Measurements from ENCODE around the gene TUBGCP2. TPM values are rescaled to one million over a fixed set of nuclear protein-coding genes. Genes with fewer than 3 reads are reported as not detected.

TUBGCP2 gene
- total RNA-seq, 1 donor, result 60.8 TPM

GRCh38 chr10:133246236-133246626 is 62.4 kb downstream of the TUBGCP2 start:
- Histone ChIP-seq H3K36me3 (ENCODE audit: insufficient read depth, low read length) (no peaks in the 10 kb centered on the region), H3K4me3 (ENCODE audit: insufficient read depth, low read length) (no peak overlapping the region), H3K4me1 (ENCODE audit: insufficient read depth, low read length) (no peaks in the 10 kb centered on the region), H2AFZ (ENCODE audit: low read length) (no peak overlapping the region), H3K27me3 (ENCODE audit: insufficient read depth, low read length) (peaks cover 63% of the 10 kb centered on the region), H3K4me2 (ENCODE audit: insufficient read depth, low read length) (no peak overlapping the region), H4K20me1 (ENCODE audit: insufficient read depth, low read length) (no peaks in the 10 kb centered on the region), H3K79me2 (ENCODE audit: insufficient read depth, low read length) (no peaks in the 10 kb centered on the region), H3K9me3 (ENCODE audit: low read depth, low read length) (no peaks in the 10 kb centered on the region), H3K27ac (ENCODE audit: low read depth, low read length) (no peak overlapping the region)
- no peak for TF ChIP-seq CTCF (IDR thresholded peaks at IDR 0.05; ENCODE audit: extremely low read depth, low read depth, low read length)
- no peak for DNase-seq (ENCODE audit: insufficient read length, low spot score, missing footprints)

- Histone ChIP-seq H3K79me2 (ENCODE audit: insufficient read depth, low read length) (no peaks in the 10 kb centered on the region), H3K27ac (ENCODE audit: low read depth, low read length) (no peak overlapping the region), H2AFZ (ENCODE audit: low read length) (no peak overlapping the region), H4K20me1 (ENCODE audit: insufficient read depth, low read length) (no peaks in the 10 kb centered on the region), H3K36me3 (ENCODE audit: insufficient read depth, low read length) (no peaks in the 10 kb centered on the region), H3K27me3 (ENCODE audit: insufficient read depth, low read length) (peaks cover 65% of the 10 kb centered on the region), H3K4me2 (ENCODE audit: insufficient read depth, low read length) (no peak overlapping the region), H3K4me3 (ENCODE audit: insufficient read depth, low read length) (no peak overlapping the region), H3K4me1 (ENCODE audit: insufficient read depth, low read length) (no peaks in the 10 kb centered on the region), H3K9me3 (ENCODE audit: low read depth, low read length) (no peaks in the 10 kb centered on the region)
- no peak for TF ChIP-seq CTCF (IDR thresholded peaks at IDR 0.05; ENCODE audit: extremely low read depth, low read depth, low read length)
- DNase-seq (ENCODE audit: insufficient read length, low spot score, missing footprints), result no peak
Observed at GRCh38 chr10:133245439-133246235, 63.0 kb downstream of the TUBGCP2 start.

GRCh38 chr10:133243593-133243992 is 65.1 kb downstream of the TUBGCP2 start:
- H3K9me3 ChIP-seq (ENCODE audit: low read depth, low read length), result no peaks in the 10 kb centered on the region
- H3K27ac ChIP-seq (ENCODE audit: low read depth, low read length), result no peak overlapping the region
- no peaks in the 10 kb centered on the region for H3K4me1 ChIP-seq (ENCODE audit: insufficient read depth, low read length)
- no peak for DNase-seq (ENCODE audit: insufficient read length, low spot score, missing footprints)
- TF ChIP-seq CTCF (IDR thresholded peaks at IDR 0.05; ENCODE audit: extremely low read depth, low read depth, low read length), result no peak
- H3K79me2 ChIP-seq (ENCODE audit: insufficient read depth, low read length), result no peaks in the 10 kb centered on the region
- H4K20me1 ChIP-seq (ENCODE audit: insufficient read depth, low read length), result no peaks in the 10 kb centered on the region
- H3K4me2 ChIP-seq (ENCODE audit: insufficient read depth, low read length), result no peak overlapping the region
- H3K27me3 ChIP-seq (ENCODE audit: insufficient read depth, low read length), result peaks cover 59% of the 10 kb centered on the region
- no peak overlapping the region for H2AFZ ChIP-seq (ENCODE audit: low read length)
- H3K4me3 ChIP-seq (ENCODE audit: insufficient read depth, low read length), result no peak overlapping the region
- no peaks in the 10 kb centered on the region for H3K36me3 ChIP-seq (ENCODE audit: insufficient read depth, low read length)

- Histone ChIP-seq H3K27ac (ENCODE audit: low read depth, low read length) (no peak overlapping the region), H4K20me1 (ENCODE audit: insufficient read depth, low read length) (no peaks in the 10 kb centered on the region), H3K9me3 (ENCODE audit: low read depth, low read length) (no peaks in the 10 kb centered on the region), H3K27me3 (ENCODE audit: insufficient read depth, low read length) (peaks cover 67% of the 10 kb centered on the region), H3K36me3 (ENCODE audit: insufficient read depth, low read length) (no peaks in the 10 kb centered on the region), H3K79me2 (ENCODE audit: insufficient read depth, low read length) (no peaks in the 10 kb centered on the region), H3K4me1 (ENCODE audit: insufficient read depth, low read length) (no peaks in the 10 kb centered on the region), H3K4me3 (ENCODE audit: insufficient read depth, low read length) (no peak overlapping the region), H3K4me2 (ENCODE audit: insufficient read depth, low read length) (no peak overlapping the region), H2AFZ (ENCODE audit: low read length) (no peak overlapping the region)
- TF ChIP-seq CTCF (IDR thresholded peaks at IDR 0.05; ENCODE audit: extremely low read depth, low read depth, low read length), result no peak
- DNase-seq (ENCODE audit: insufficient read length, low spot score, missing footprints), result no peak
Observed at GRCh38 chr10:133242611-133243356, 65.9 kb downstream of the TUBGCP2 start.
